HL-60 (cell line): Measurements from ENCODE around the gene GRAMD4.

Experiments
- DNase-seq, 2 experiments: peaks; one replicate each; pipeline ENCODE4 v3.0.0-alpha.2; 2010 to 2020; ENCODE audit warnings: low read depth in 1 of 2, low spot score in 1 of 2
- H3K27ac ChIP-seq: fragments of 250-450 bp; sonication (Bioruptor Pico); replicated peaks from 2 replicates; pipeline ENCODE4 v1.5.1; 2020; ENCODE audit warnings: mild to moderate bottlenecking, moderate library complexity
- H3K27me3 ChIP-seq: fragments of 250-450 bp; sonication (Bioruptor Pico); 2 replicates; pipeline ENCODE4 v1.5.1; 2021; ENCODE audit warnings: mild to moderate bottlenecking, moderate library complexity; ENCODE audit not compliant: insufficient read depth, poor library complexity, severe bottlenecking
- H3K4me3 ChIP-seq: replicated peaks from 2 replicates; pipeline ENCODE4 v1.5.1; 2011; ENCODE audit warnings: mild to moderate bottlenecking, control low read depth, low read length; ENCODE audit not compliant: insufficient read depth
- CTCF ChIP-seq: IDR thresholded peaks from one replicate; pipeline ENCODE4 v1.5.1; 2011; ENCODE audit warnings: low read length, control low read depth, inconsistent platforms; ENCODE audit not compliant: insufficient read depth
- GABPA ChIP-seq: IDR thresholded peaks from 2 replicates; pipeline ENCODE4 v1.6.1; 2012; ENCODE audit warnings: low read depth
- POLR2AphosphoS5 ChIP-seq: IDR thresholded peaks from 2 replicates; pipeline ENCODE4 v1.6.1; 2012; ENCODE audit warnings: low read depth
- REST ChIP-seq: IDR thresholded peaks from 2 replicates; pipeline ENCODE4 v1.6.1; 2012; ENCODE audit warnings: low read depth; ENCODE audit not compliant: insufficient replicate concordance
- SPI1 ChIP-seq: IDR thresholded peaks from 2 replicates; pipeline ENCODE4 v1.6.1; 2012; ENCODE audit warnings: low read depth, mild to moderate bottlenecking, borderline replicate concordance

GRAMD4 gene

GRCh38 chr22:46635756-46636155 lies 15.6 kb downstream of the GRAMD4 start:
- no peak overlapping the region for H3K4me3 ChIP-seq
- DNase-seq = no peak
- no peaks in the 10 kb centered on the region for H3K27me3 ChIP-seq
- TF ChIP-seq REST (no peak), CTCF (no peak), POLR2AphosphoS5 (no peak), SPI1 (no peak), GABPA (no peak)
- no peak overlapping the region for H3K27ac ChIP-seq

GRCh38 chr22:46636221-46637002 lies 16.2 kb downstream of the GRAMD4 start:
- TF ChIP-seq GABPA (no peak), SPI1 (no peak), POLR2AphosphoS5 (no peak), CTCF (no peak), REST (no peak)
- no peak overlapping the region for H3K4me3 ChIP-seq
- no peaks in the 10 kb centered on the region for H3K27me3 ChIP-seq
- DNase-seq = no peak
- no peak overlapping the region for H3K27ac ChIP-seq

GRCh38 chr22:46637711-46638600 lies 17.8 kb downstream of the GRAMD4 start:
- H3K27ac ChIP-seq = no peak overlapping the region
- DNase-seq = no peak
- H3K27me3 ChIP-seq = no peaks in the 10 kb centered on the region
- H3K4me3 ChIP-seq = no peak overlapping the region
- no peak for TF ChIP-seq CTCF
- TF ChIP-seq SPI1 = no peak
- TF ChIP-seq GABPA = no peak
